MM.1S (cell line): ENCODE results near the gene AUTS2.

Experiments used
- CTCF ChIP-seq: fragments of 300-600 bp; sonication (generic); IDR thresholded peaks from 2 replicates; pipeline ENCODE4 v1.5.1; 2016; ENCODE audit warnings: antibody characterized with exemption, low read length, mixed read lengths
- EZH2 ChIP-seq: fragments of 300-600 bp; sonication (generic); optimal IDR thresholded peaks from 2 replicates; pipeline ENCODE3; 2017; ENCODE audit warnings: low read depth, mild to moderate bottlenecking, antibody characterized with exemption, low read length, mixed read lengths
- EZH2phosphoT487 ChIP-seq: fragments of 300-600 bp; sonication (generic); IDR thresholded peaks from 2 replicates; pipeline ENCODE4 v1.6.1; 2018; ENCODE audit warnings: antibody characterized with exemption, low read length

GRCh38 chr7:70267381-70268120 lies 669.3 kb downstream of the AUTS2 start:
- TF ChIP-seq CTCF = no peak
- no peak for TF ChIP-seq EZH2phosphoT487
- TF ChIP-seq EZH2 = no peak
